ENCODE measurements around the gene MACROD1.

The MACROD1 gene

GRCh38 chr11:64151337-64151736 is 14.6 kb downstream of the MACROD1 start:
- CTCF ChIA-PET, result interaction anchor here (0.9 to 17.9 kb wide), 21 partner anchors 12 to 314 kb away, joined by 3 to 591 read pairs (median 9); partner anchors contain the start of genes MACROD1 and MARK2
- TF ChIP-seq CTCF (IDR thresholded peaks at IDR 0.05; ENCODE audit: insufficient read depth, low read length, missing control alignments), result no peak
- POLR2A ChIA-PET, result no interaction called here
- DNase-seq (ENCODE audit: low read depth, low spot score), result no peak
- H3K4me3 ChIP-seq (ENCODE audit: low read depth, low read length), result no peak overlapping the region

- ChIA-PET CTCF (interaction anchor here (0.7 to 17.9 kb wide), 21 partner anchors 11 to 382 kb away, joined by 3 to 591 read pairs (median 8); partner anchors contain the start of genes MACROD1, MARK2 and ZFTA), POLR2A (no interaction called here)
- no peak overlapping the region for H3K4me3 ChIP-seq (ENCODE audit: low read depth, low read length)
- DNase-seq (ENCODE audit: low read depth, low spot score), result no peak
- TF ChIP-seq CTCF (IDR thresholded peaks at IDR 0.05; ENCODE audit: insufficient read depth, low read length, missing control alignments), result no peak
These were observed 15.3 kb downstream of the MACROD1 start for GRCh38 chr11:64150481-64151239.

GRCh38 chr11:64150051-64150450 is 15.9 kb downstream of the MACROD1 start:
- DNase-seq (ENCODE audit: low read depth, low spot score), result no peak
- no peak overlapping the region for H3K4me3 ChIP-seq (ENCODE audit: low read depth, low read length)
- TF ChIP-seq CTCF (IDR thresholded peaks at IDR 0.05; ENCODE audit: insufficient read depth, low read length, missing control alignments), result no peak
- POLR2A ChIA-PET, result no interaction called here
- CTCF ChIA-PET, result interaction anchor here (0.7 to 17.9 kb wide), 30 partner anchors 9 to 382 kb away, joined by 3 to 591 read pairs (median 7); partner anchors contain the start of genes MACROD1, MARK2 and ZFTA

- TF ChIP-seq CTCF (IDR thresholded peaks at IDR 0.05; ENCODE audit: insufficient read depth, low read length, missing control alignments), result no peak
- ChIA-PET POLR2A (no interaction called here), CTCF (interaction anchor here (0.8 to 17.9 kb wide), 35 partner anchors 10 to 381 kb away, joined by 3 to 591 read pairs (median 5); partner anchors contain the start of genes COX8A, MACROD1, MARK2 and PRDX5)
- DNase-seq (ENCODE audit: low read depth, low spot score), result no peak
- no peak overlapping the region for H3K4me3 ChIP-seq (ENCODE audit: low read depth, low read length)
These were observed 16.8 kb downstream of the MACROD1 start for GRCh38 chr11:64148917-64149617.

GRCh38 chr11:64148226-64148916 is 17.5 kb downstream of the MACROD1 start:
- peak; percentile 90 for TF ChIP-seq CTCF (IDR thresholded peaks at IDR 0.05; ENCODE audit: insufficient read depth, low read length, missing control alignments)
- ChIA-PET POLR2A (interaction anchor here (1.4 kb wide), 1 partner anchor 148 kb away, joined by 6 read pairs; no protein-coding TSS in a partner anchor), CTCF (interaction anchor here (0.8 to 17.9 kb wide), 27 partner anchors 9 to 380 kb away, joined by 3 to 591 read pairs (median 5); partner anchors contain the start of genes COX8A, FERMT3, MACROD1 and MARK2)
- peak; percentile 7 for DNase-seq (ENCODE audit: low read depth, low spot score)
- H3K4me3 ChIP-seq (ENCODE audit: low read depth, low read length), result no peak overlapping the region
